PC-9 (cell line): ENCODE results near the gene SEBOX.

Experiments used
- CTCF ChIP-seq: fragments of 200-600 bp; sonication (generic); conservative IDR thresholded peaks from 2 replicates; pipeline ENCODE4 v1.6.1; 2017; ENCODE audit warnings: mixed run types, antibody characterized with exemption, mild to moderate bottlenecking, moderate library complexity
- EZH2 ChIP-seq: fragments of 200-600 bp; sonication (generic); IDR thresholded peaks from 2 replicates; pipeline ENCODE4 v1.8.0; 2017; ENCODE audit warnings: antibody characterized with exemption, low read depth

GRCh38 chr17:28390984-28391383 is 26.0 kb upstream of the SEBOX start:
- TF ChIP-seq CTCF, result no peak
- TF ChIP-seq EZH2, result no peak
